Transverse colon (tissue), 4 donors: ENCODE data around the gene FAM114A1. TPM values are rescaled to one million over a fixed set of nuclear protein-coding genes. Genes with fewer than 3 reads are reported as not detected.
A peak's percentile ranks its signal among the peaks of the same experiment; 100 is the strongest.
"Not testable (repeated sequence)": the region's sequence is repeated elsewhere in the genome, so short reads cannot be mapped to it uniquely, and the experiment has no call there.

ENCODE experiments used
- DNase-seq: peaks from one replicate; pipeline ENCODE4 v3.0.0-alpha.2; 2019
- H3K27ac ChIP-seq, 4 donors: fragments of 200-600 bp; sonication (generic); 2 replicates each; pipeline ENCODE4 v1.5.1; 2016 to 2018; ENCODE audit warnings: inconsistent platforms in 4 of 4
- H3K27me3 ChIP-seq: fragments of 200-600 bp; sonication (generic); 2 replicates; pipeline ENCODE4 v1.5.1; 2017; ENCODE audit warnings: inconsistent platforms
- H3K36me3 ChIP-seq, 4 donors: fragments of 200-600 bp; sonication (generic); 2 replicates each; pipeline ENCODE4 v1.5.1; 2017 to 2019; ENCODE audit warnings: inconsistent platforms in 4 of 4
- H3K4me1 ChIP-seq, 4 donors: fragments of 200-600 bp; sonication (generic); 2 replicates each; pipeline ENCODE4 v1.5.1; 2017 to 2020; ENCODE audit warnings: inconsistent platforms in 4 of 4
- H3K4me3 ChIP-seq, 4 donors: fragments of 200-600 bp; sonication (generic); 1 replicate in 1 of 4; 2 replicates in 3 of 4; pipeline versions ENCODE4 v1.5.1 to v1.6.1; 2017 to 2019; ENCODE audit warnings: inconsistent platforms in 4 of 4
- H3K9me3 ChIP-seq, 2 donors: fragments of 200-600 bp; sonication (generic); 2 replicates each; pipeline ENCODE4 v1.5.1; 2017 to 2019; ENCODE audit warnings: inconsistent platforms in 2 of 2
- EP300 ChIP-seq: sonication (generic); formaldehyde crosslinking; IDR thresholded peaks from one replicate; pipeline ENCODE4 v1.6.1; 2017; ENCODE audit warnings: antibody characterized with exemption, low read depth
- POLR2A ChIP-seq: fragments of 450-650 bp; IDR thresholded peaks from one replicate; pipeline ENCODE4 v1.6.1; 2016; ENCODE audit warnings: antibody characterized with exemption, mild to moderate bottlenecking, moderate library complexity
- POLR2AphosphoS5 ChIP-seq, 3 donors: sonication (generic); formaldehyde crosslinking; IDR thresholded peaks; one replicate each; pipeline ENCODE4 v1.6.1; 2016; ENCODE audit warnings: antibody characterized with exemption in 3 of 3
- WGBS, 2 donors: methylation state at CpG; one replicate each; pipeline ENCODE4 v1.1.5; 2018; ENCODE audit warnings: low coverage in 1 of 2; 5-methylcytosine and 5-hydroxymethylcytosine counted together
- in situ Hi-C, 4 donors: fragments of 200-750 bp; cut with MboI; loops; one replicate each; pipeline versions ENCODE4 v1.15.0 to v1.15.1; 2017; ENCODE audit warnings: low sequenced_read_pairs in 3 of 4, low pct_ligation_motif_present in 1 of 4, low pct_unique_long_range_greater_than_20kb in 1 of 4
- intact Hi-C: fragments of 100-400 bp; cut with DNase I; formaldehyde crosslinking; loops from one replicate; pipeline ENCODE4 v1.15.1; 2023; ENCODE audit warnings: low total_unique reads
- total RNA-seq, 4 donors: library from RNA; depleted of rRNA; stranded (reverse); fragments of >200 nt; gene quantifications; one replicate each; pipeline ENCODE4 v1.1.0, GENCODE V29; 2016
- TF ChIP-seq, protein P1 (sequence below), 5 experiments: fragments of 200-600 bp in 3 of 5; fragments of 450-650 bp in 2 of 5; sonication (generic) in 3 of 5; IDR thresholded peaks; 1 replicate in 2 of 5; 2 replicates in 3 of 5; pipeline ENCODE4 v1.5.1; 2016 to 2017; ENCODE audit warnings: antibody characterized with exemption in 5 of 5, inconsistent platforms in 3 of 5, mild to moderate bottlenecking in 2 of 5, moderate library complexity in 1 of 5

The FAM114A1 gene
- total RNA-seq, 4 donors from 2014 or later, result 52.4 to 121 (median 115) TPM

DNA sequence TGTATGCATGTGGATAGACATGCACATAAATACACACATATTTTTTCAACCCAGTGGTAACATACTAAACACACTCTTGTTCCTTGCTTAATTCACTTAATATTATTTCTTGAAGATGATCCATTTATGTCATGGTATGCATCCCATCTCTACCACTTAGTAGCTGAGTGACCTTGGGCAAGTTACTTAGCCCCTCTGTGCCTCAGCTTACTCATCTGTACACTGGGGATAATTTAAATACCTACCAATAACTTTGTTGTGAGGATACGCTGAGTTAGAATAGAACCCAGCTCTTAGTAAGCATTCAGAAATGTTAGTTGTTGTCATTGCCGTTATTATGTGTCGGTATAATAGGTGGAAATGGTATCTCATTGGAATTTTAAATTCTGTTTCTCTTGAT, 41.4 kb downstream of the FAM114A1 start:
- H3K4me1 ChIP-seq, result peaks cover 8 to 32% (median 16%) of the 10 kb centered on the region in 4 donors
- in situ Hi-C loops, result loop anchor here in 1 of 4 donors (10.0 kb wide), 1 partner anchor 226 kb away; no protein-coding TSS in a partner anchor
- DNase-seq, result no peak
- H3K27me3 ChIP-seq, result no peaks in the 10 kb centered on the region
- 82 to 91% methylated on average over 3 of the region's 3 CpGs for WGBS, 2 donors
- H3K4me3 ChIP-seq, result no peak overlapping the region
- intact Hi-C loops, result no loop called here
- H3K9me3 ChIP-seq, result no peaks in the 10 kb centered on the region
- no peak overlapping the region for H3K27ac ChIP-seq
- peaks cover 0 to 50% (median 17%) of the 10 kb centered on the region in 4 donors for H3K36me3 ChIP-seq
- no peak for TF ChIP-seq POLR2AphosphoS5 (IDR thresholded peaks at IDR 0.05)
- TF ChIP-seq, protein P1, sequence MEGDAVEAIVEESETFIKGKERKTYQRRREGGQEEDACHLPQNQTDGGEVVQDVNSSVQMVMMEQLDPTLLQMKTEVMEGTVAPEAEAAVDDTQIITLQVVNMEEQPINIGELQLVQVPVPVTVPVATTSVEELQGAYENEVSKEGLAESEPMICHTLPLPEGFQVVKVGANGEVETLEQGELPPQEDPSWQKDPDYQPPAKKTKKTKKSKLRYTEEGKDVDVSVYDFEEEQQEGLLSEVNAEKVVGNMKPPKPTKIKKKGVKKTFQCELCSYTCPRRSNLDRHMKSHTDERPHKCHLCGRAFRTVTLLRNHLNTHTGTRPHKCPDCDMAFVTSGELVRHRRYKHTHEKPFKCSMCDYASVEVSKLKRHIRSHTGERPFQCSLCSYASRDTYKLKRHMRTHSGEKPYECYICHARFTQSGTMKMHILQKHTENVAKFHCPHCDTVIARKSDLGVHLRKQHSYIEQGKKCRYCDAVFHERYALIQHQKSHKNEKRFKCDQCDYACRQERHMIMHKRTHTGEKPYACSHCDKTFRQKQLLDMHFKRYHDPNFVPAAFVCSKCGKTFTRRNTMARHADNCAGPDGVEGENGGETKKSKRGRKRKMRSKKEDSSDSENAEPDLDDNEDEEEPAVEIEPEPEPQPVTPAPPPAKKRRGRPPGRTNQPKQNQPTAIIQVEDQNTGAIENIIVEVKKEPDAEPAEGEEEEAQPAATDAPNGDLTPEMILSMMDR (IDR thresholded peaks at IDR 0.05), result no peak
- no peak for TF ChIP-seq EP300
- no peak for TF ChIP-seq POLR2A

DNA sequence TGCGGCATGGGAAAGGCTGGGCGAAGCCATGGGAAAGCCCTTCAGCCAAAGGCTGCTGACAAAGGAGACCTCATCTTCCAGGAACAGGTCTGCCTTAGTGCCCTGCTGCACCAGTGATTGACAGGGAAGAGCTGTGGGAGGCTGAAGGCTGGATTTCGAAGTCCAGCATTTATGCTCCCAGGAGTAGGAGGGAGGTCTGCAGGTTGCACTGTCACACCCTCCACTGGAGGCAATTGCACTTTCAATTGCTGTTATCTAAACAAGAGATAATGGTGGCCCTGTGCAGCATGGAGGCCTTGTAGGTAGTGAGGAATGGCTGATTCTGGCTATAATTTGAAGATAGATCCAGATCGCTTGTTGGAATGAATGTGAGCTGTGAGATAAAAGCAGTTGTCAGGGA, 43.7 kb downstream of the FAM114A1 start:
- TF ChIP-seq POLR2AphosphoS5 (IDR thresholded peaks at IDR 0.05) (no peak), EP300 (no peak), POLR2A (no peak)
- TF ChIP-seq, protein P1 (IDR thresholded peaks at IDR 0.05), result no peak
- Histone ChIP-seq H3K27me3 (no peaks in the 10 kb centered on the region), H3K4me1 (peaks cover 0 to 17% (median 7%) of the 10 kb centered on the region in 4 donors), H3K9me3 (no peaks in the 10 kb centered on the region), H3K4me3 (no peak overlapping the region), H3K36me3 (peaks cover 0 to 62% (median 25%) of the 10 kb centered on the region in 4 donors), H3K27ac (no peak overlapping the region)
- intact Hi-C loops (no loop called here), in situ Hi-C loops (loop anchor here in 1 of 4 donors (10.0 kb wide), 1 partner anchor 214 kb away; no protein-coding TSS in a partner anchor)
- peak; percentile 13 for DNase-seq
- 85% methylated on average over 4 of the region's 4 CpGs; no CpG with 5 or more reads in 1 of the 2 donors for WGBS, 2 donors

DNA sequence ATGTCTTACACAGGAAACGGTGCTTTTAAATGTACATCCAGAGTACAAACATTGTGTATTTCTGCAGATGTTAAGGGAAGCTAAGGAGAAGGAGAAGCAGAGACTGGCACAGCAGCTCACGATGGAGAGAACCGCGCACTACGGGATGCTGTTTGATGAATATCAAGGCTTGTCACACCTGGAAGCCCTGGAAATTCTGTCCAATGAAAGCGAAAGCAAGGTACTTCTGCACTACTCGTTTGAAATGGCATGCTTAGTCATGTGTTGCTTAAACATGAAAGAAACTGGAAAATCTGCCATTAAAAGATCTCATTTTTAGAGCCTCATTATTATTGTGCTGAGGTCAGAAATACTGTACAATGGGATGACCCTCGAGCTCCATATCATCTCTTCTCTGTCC, 47.2 kb downstream of the FAM114A1 start:
- in situ Hi-C loops, result loop anchor here in 1 of 4 donors (10.0 kb wide), 1 partner anchor 210 kb away; no protein-coding TSS in a partner anchor
- 69 to 79% methylated on average over 8 of the region's 8 CpGs for WGBS, 2 donors
- peaks cover 0 to 17% (median 7%) of the 10 kb centered on the region in 4 donors for H3K4me1 ChIP-seq

DNA sequence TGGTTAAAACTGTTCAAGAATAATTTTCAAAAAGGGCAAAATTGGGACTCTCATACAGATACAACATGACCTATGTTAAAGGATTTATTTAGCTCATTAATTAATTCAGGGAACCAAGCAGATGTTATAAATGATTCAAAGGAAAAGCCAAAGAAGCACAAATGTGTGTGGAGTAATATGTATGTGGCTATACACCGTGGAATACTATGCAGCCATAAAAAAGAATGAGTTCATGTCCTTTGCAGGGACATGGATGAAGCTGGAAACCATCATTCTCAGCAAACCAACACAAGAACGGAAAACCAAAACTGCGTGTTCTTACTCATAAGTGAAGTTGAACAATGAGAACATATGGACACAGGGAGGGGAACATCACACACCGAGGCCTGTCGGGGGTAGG, 48.7 kb downstream of the FAM114A1 start:
- in situ Hi-C loops, result loop anchor here in 1 of 4 donors (10.0 kb wide), 1 partner anchor 209 kb away; no protein-coding TSS in a partner anchor
- H3K27me3 ChIP-seq, H3K27ac ChIP-seq, H3K9me3 ChIP-seq, H3K4me3 ChIP-seq, DNase-seq, intact Hi-C loops: not testable (repeated sequence)
- peaks cover 0 to 13% (median 7%) of the 10 kb centered on the region in 4 donors for H3K4me1 ChIP-seq
- 95% methylated on average over 4 to 5 of the region's 5 CpGs for WGBS, 2 donors
- H3K36me3 ChIP-seq, result peaks cover 0 to 30% (median 15%) of the 10 kb centered on the region in 4 donors

More for the DNA sequence above, 47.2 kb downstream of the FAM114A1 start:
- TF ChIP-seq POLR2AphosphoS5 (IDR thresholded peaks at IDR 0.05), result no peak
- no peak for TF ChIP-seq EP300
- TF ChIP-seq, protein P1 (IDR thresholded peaks at IDR 0.05), result no peak
- TF ChIP-seq POLR2A, result no peak
- Histone ChIP-seq H3K9me3 (no peaks in the 10 kb centered on the region), H3K36me3 (peaks cover 0 to 37% (median 18%) of the 10 kb centered on the region in 4 donors), H3K27ac (no peak overlapping the region), H3K27me3 (no peaks in the 10 kb centered on the region), H3K4me3 (no peak overlapping the region)
- intact Hi-C loops, result no loop called here
- no peak for DNase-seq
